ENCODE measurements around the gene LY6G5B. TPM values are rescaled to one million over a fixed set of nuclear protein-coding genes. Genes with fewer than 3 reads are reported as not detected.

LY6G5B gene
- total and polyA plus RNA-seq, 2 donors (not counting 3 experiments of a cell fraction or from before 2014, with no cell fraction given): 15.4 to 25.0 TPM

DNA sequence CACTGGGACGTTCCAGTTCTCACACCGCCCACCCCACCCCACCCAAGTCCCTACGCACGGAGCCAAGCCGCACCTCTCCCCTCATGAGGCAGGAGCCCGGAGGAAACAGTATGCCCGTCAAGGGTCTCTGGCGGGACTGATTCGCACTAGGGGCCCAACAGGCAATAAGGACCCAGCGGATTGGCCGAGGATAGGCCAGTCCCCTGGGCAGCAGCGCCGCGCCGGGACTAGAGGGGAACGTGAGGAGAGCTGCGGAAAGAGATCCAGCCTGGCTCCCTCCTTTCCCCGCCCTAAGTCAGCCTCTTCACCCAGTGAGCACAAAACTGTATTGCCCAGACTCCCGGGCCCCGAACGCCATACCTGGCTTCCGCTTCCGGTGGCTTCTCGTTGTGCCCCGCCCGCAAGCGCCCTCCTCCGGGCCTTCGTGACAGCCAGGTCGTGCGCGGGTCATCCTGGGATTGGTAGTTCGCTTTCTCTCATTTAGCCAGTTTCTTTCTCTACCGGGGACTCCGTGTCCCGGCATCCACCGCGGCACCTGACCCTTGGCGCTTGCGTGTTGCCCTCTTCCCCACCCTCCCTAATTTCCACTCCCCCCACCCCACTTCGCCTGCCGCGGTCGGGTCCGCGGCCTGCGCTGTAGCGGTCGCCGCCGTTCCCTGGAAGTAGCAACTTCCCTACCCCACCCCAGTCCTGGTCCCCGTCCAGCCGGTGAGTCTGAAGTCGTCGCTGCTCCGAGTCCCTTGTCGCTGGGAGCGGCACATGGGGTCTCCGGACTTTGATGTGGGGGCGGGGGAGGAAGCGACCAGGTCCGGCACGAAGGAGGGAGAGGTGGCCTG, 4.1 kb upstream of the LY6G5B start, which contains the start of gene CSNK2B:
Gene CSNK2B, plus strand, starts transcription at position 580 of the 836 bp plus-strand sequence. CDS start 752 bp downstream, outside the sequence.
- DNase-seq (ENCODE audit: low read depth, low spot score): peak; percentile 97
- H3K27ac ChIP-seq (ENCODE audit: insufficient read depth, low read depth, low read length): peak within 1 kb of the TSS; percentile 77
- peak within 1 kb of the TSS; percentile 86 for H3K4me2 ChIP-seq (ENCODE audit: insufficient read depth, low read length)
- H3K36me3 ChIP-seq (ENCODE audit: control insufficient read depth in 2 of 2, extremely low read depth in 1 of 2, insufficient read depth in 2 of 2, low read length in 2 of 2): peaks cover 21 to 24% of the 10 kb centered on the region in 2 experiments
- peaks cover 28% of the 10 kb centered on the region for H3K4me1 ChIP-seq (ENCODE audit: control insufficient read depth, extremely low read depth, insufficient read depth, low read length)
- H3K79me2 ChIP-seq (ENCODE audit: control insufficient read depth, insufficient read depth, low read length): peaks cover 32% of the 10 kb centered on the region
- dilution Hi-C loops (cut with MboI; ENCODE audit: extremely low pct_ligation_motif_present, low sequenced_read_pairs) (no loop called here), intact Hi-C loops (cut with micrococcal nuclease) (loop anchor here (1.0 to 10.0 kb wide), 7 partner anchors 13 to 529 kb away; partner anchors contain the start of genes ATP6V1G2, BAG6, GPSM3 and LY6G5C)
- CTCF ChIA-PET: interaction anchor here (1.3 to 1.7 kb wide), 2 partner anchors 26 to 141 kb away, joined by 4 read pairs; partner anchors contain the start of gene LSM2
- no peaks in the 10 kb centered on the region for H3K9me3 ChIP-seq (replicated peaks; ENCODE audit: control insufficient read depth, insufficient read depth, low read length)
- H3K9me1 ChIP-seq (replicated peaks; ENCODE audit: control insufficient read depth, extremely low read depth, insufficient read depth, low read length): no peaks in the 10 kb centered on the region
- H3K9ac ChIP-seq (replicated peaks; ENCODE audit: extremely low read depth, insufficient read depth, low read length): peak within 1 kb of the TSS; percentile 79
- POLR2A ChIA-PET: interaction anchor here (0.6 to 1.2 kb wide), 6 partner anchors 13 to 162 kb away, joined by 3 to 5 read pairs (median 4); partner anchors contain the start of genes ABHD16A, BAG6, HSPA1B and NFKBIL1
- peak; percentile 99 for FAIRE-seq
- TF ChIP-seq POLR2A (IDR thresholded peaks at IDR 0.05; ENCODE audit: low read depth, low read length) (peak; percentile 54), CTCF (IDR thresholded peaks at IDR 0.05; ENCODE audit: extremely low read depth in 1 of 2, insufficient read depth in 1 of 2, low read depth in 1 of 2, low read length in 2 of 2) (peak in 1 of 2 donors; percentile 13), POLR2AphosphoS5 (IDR thresholded peaks at IDR 0.05; ENCODE audit: insufficient read depth, low read depth, low read length) (peak; percentile 80)
- TF ChIP-seq, protein P1, sequence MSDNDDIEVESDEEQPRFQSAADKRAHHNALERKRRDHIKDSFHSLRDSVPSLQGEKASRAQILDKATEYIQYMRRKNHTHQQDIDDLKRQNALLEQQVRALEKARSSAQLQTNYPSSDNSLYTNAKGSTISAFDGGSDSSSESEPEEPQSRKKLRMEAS (IDR thresholded peaks at IDR 0.05; ENCODE audit: insufficient read depth, insufficient read length): no peak
- peak within 1 kb of the TSS; percentile 70 to 94 (median 72) for H3K4me3 ChIP-seq (replicated peaks in 1 of 3; ENCODE audit: insufficient read depth in 1 of 3, low read depth in 1 of 3, low read length in 3 of 3)
- no peaks in the 10 kb centered on the region for H4K20me1 ChIP-seq (replicated peaks; ENCODE audit: control insufficient read depth, extremely low read depth, insufficient read depth, low read length)
- H2AFZ ChIP-seq (ENCODE audit: low read depth, low read length): peak within 1 kb of the TSS; percentile 60
- no TSS peak for BruUV-seq (replicated peaks)
- H3K27me3 ChIP-seq (ENCODE audit: control insufficient read depth in 2 of 2, insufficient read depth in 2 of 2, low read length in 2 of 2): no peaks in the 10 kb centered on the region
